ENCODE results near the gene UCHL1. TPM values are rescaled to one million over a fixed set of nuclear protein-coding genes. Genes with fewer than 3 reads are reported as not detected.

The UCHL1 gene
- total RNA-seq, 1 experiment from 2014 or later: 0.54 TPM

GRCh38 chr4:41267997-41268396 is 11.3 kb downstream of the UCHL1 start:
- Histone ChIP-seq H3K4me2 (ENCODE audit: low read length) (no peak overlapping the region), H3K4me3 (replicated peaks in 1 of 2; ENCODE audit: low read depth in 1 of 2, low read length in 2 of 2) (no peak overlapping the region), H3K27ac (ENCODE audit: low read depth, low read length) (no peak overlapping the region), H2AFZ (ENCODE audit: low read depth, low read length, poor library complexity, severe bottlenecking) (no peak overlapping the region), H4K20me1 (ENCODE audit: insufficient read depth) (no peaks in the 10 kb centered on the region), H3K4me1 (ENCODE audit: control insufficient read depth in 1 of 2, insufficient read depth in 2 of 2, low read length in 2 of 2) (no peaks in the 10 kb centered on the region), H3K27me3 (ENCODE audit: insufficient read depth, low read length) (no peaks in the 10 kb centered on the region), H3K79me2 (ENCODE audit: insufficient read depth, low read length) (no peaks in the 10 kb centered on the region), H3K9me2 (ENCODE audit: insufficient read depth) (no peaks in the 10 kb centered on the region), H3K9me3 (ENCODE audit: control insufficient read depth in 1 of 2, insufficient read depth in 1 of 2, low read depth in 1 of 2, low read length in 2 of 2) (no peaks in the 10 kb centered on the region), H3K9ac (ENCODE audit: low read length) (no peak overlapping the region), H3K36me3 (ENCODE audit: control insufficient read depth in 1 of 2, insufficient read depth in 2 of 2, low read length in 2 of 2) (no peaks in the 10 kb centered on the region)
- ChIA-PET POLR2A (no interaction called here), RAD21 (ENCODE audit: low non-redundant PET in 1 of 2, low total read pairs in 2 of 2, uncharacterized antibody in 2 of 2, unreplicated experiment in 2 of 2) (no interaction called here), CTCF (no interaction called here)
- intact Hi-C loops (cut with micrococcal nuclease): no loop called here
- ATAC-seq (no peak), DNase-seq (ENCODE audit: low read depth, low spot score) (no peak)
- TF ChIP-seq SRF (IDR thresholded peaks at IDR 0.05; ENCODE audit: low read depth) (no peak), EZH2 (IDR thresholded peaks at IDR 0.05) (no peak)
- no TSS peak for BruUV-seq (replicated peaks)

DNA sequence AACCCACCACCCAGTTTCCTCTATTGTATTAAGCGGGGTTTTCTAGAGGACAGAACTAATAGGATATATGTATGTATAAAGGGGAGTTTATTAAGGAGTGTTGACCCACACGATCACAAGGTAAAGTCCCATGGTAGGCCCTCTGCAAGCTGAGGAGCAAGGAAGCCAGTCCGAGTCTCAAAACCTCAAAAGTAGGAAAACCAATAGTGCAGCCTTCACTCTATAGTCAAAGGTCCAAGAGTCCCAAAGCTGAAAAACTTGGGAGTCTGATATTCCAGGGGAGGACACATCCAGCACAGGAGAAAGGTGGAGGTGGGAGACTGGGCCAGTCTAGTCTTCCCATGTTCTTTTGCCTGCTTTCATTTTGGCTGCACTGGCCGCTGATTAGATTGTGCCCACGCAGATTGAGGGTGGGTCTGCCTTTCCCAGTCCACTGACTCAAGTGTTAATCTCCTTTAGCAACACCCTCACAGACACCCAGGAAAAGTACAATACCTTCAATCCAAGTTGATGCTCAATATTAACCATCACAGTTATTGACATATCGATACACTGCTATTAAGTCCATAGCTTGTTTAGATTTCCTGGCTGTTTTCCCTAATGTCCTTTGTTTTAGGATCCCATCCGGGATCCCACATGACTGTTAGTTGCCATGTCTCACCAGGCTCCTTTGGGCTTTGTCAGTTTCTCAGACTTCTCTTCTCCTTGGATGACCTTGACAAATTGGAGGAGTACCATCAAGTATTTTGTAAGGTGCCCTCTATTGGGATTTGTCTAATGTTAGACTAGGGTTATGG is 12.2 kb downstream of the UCHL1 start:
- Histone ChIP-seq H3K27me3 (ENCODE audit: insufficient read depth, low read length) (no peaks in the 10 kb centered on the region), H3K9ac (ENCODE audit: low read length) (no peak overlapping the region), H3K36me3 (ENCODE audit: control insufficient read depth in 1 of 2, insufficient read depth in 2 of 2, low read length in 2 of 2) (no peaks in the 10 kb centered on the region), H3K27ac (ENCODE audit: low read depth, low read length) (no peak overlapping the region), H3K9me2 (ENCODE audit: insufficient read depth) (no peaks in the 10 kb centered on the region), H3K4me1 (ENCODE audit: control insufficient read depth in 1 of 2, insufficient read depth in 2 of 2, low read length in 2 of 2) (no peaks in the 10 kb centered on the region), H4K20me1 (ENCODE audit: insufficient read depth) (no peaks in the 10 kb centered on the region), H3K4me2 (ENCODE audit: low read length) (no peak overlapping the region), H3K4me3 (replicated peaks in 1 of 2; ENCODE audit: low read depth in 1 of 2, low read length in 2 of 2) (no peak overlapping the region), H3K79me2 (ENCODE audit: insufficient read depth, low read length) (no peaks in the 10 kb centered on the region), H2AFZ (ENCODE audit: low read depth, low read length, poor library complexity, severe bottlenecking) (no peak overlapping the region), H3K9me3 (ENCODE audit: control insufficient read depth in 1 of 2, insufficient read depth in 1 of 2, low read depth in 1 of 2, low read length in 2 of 2) (no peaks in the 10 kb centered on the region)
- CTCF ChIA-PET: no interaction called here
- TF ChIP-seq EGR1 (IDR thresholded peaks at IDR 0.05; ENCODE audit: low read depth): no peak
- no peak for TF ChIP-seq ELF1 (IDR thresholded peaks at IDR 0.05; ENCODE audit: borderline replicate concordance, low read depth)
- TF ChIP-seq ATF3 (IDR thresholded peaks at IDR 0.05): no peak
- no peak for TF ChIP-seq CEBPB (IDR thresholded peaks at IDR 0.05; ENCODE audit: low read depth)
- no peak for TF ChIP-seq ZFX (IDR thresholded peaks at IDR 0.05)
- no peak for TF ChIP-seq EZH2 (IDR thresholded peaks at IDR 0.05)
- no peak for TF ChIP-seq FOSL1 (IDR thresholded peaks at IDR 0.05; ENCODE audit: low read depth)
- TF ChIP-seq POLR2AphosphoS5 (IDR thresholded peaks at IDR 0.05; ENCODE audit: low read depth, low read length): no peak
- no peak for TF ChIP-seq SP1 (IDR thresholded peaks at IDR 0.05; ENCODE audit: low read depth)
- no peak for TF ChIP-seq SIN3A (IDR thresholded peaks at IDR 0.05; ENCODE audit: low read depth)
- no peak for TF ChIP-seq CBX3 (IDR thresholded peaks at IDR 0.05; ENCODE audit: low read depth)
- TF ChIP-seq, protein P1, sequence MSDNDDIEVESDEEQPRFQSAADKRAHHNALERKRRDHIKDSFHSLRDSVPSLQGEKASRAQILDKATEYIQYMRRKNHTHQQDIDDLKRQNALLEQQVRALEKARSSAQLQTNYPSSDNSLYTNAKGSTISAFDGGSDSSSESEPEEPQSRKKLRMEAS (IDR thresholded peaks at IDR 0.05): no peak
- no peak for TF ChIP-seq YY1 (IDR thresholded peaks at IDR 0.05; ENCODE audit: extremely low read depth, insufficient replicate concordance, low read depth, low read length)
- intact Hi-C loops (cut with micrococcal nuclease): no loop called here
- RAD21 ChIA-PET (ENCODE audit: low non-redundant PET in 1 of 2, low total read pairs in 2 of 2, uncharacterized antibody in 2 of 2, unreplicated experiment in 2 of 2): interaction anchor here in 1 of 2 experiments (0.7 kb wide), 1 partner anchor 12 kb away, joined by 3 read pairs; no protein-coding TSS in a partner anchor
- BruUV-seq (replicated peaks): no TSS peak
- DNase-seq (ENCODE audit: low read depth, low spot score) (no peak), ATAC-seq (no peak)
- POLR2A ChIA-PET: no interaction called here
